Fibroblast of villous mesenchyme (primary cell): ENCODE data around the gene GIMAP7. TPM values are rescaled to one million over a fixed set of nuclear protein-coding genes. Genes with fewer than 3 reads are reported as not detected.
"Not testable (repeated sequence)": the region's sequence is repeated elsewhere in the genome, so short reads cannot be mapped to it uniquely, and the experiment has no call there.

Experiments
- DNase-seq: peaks from one replicate; pipeline ENCODE4 v3.0.0-alpha.2; 2010; ENCODE audit warnings: low read depth
- H3K4me3 ChIP-seq: 2 replicates; pipeline ENCODE4 v1.5.1; 2011; ENCODE audit warnings: low read depth, mild to moderate bottlenecking, low read length
- total RNA-seq: library from RNA; depleted of rRNA; stranded (reverse); fragments of >200 nt; gene quantifications from 2 replicates; pipeline ENCODE4 v1.2.3, GENCODE V29; 2012
- TF ChIP-seq, protein P1 (sequence below): IDR thresholded peaks from 2 replicates; pipeline ENCODE4 v1.5.1; 2012; ENCODE audit warnings: low read depth, mild to moderate bottlenecking, low read length; ENCODE audit not compliant: insufficient read depth

GIMAP7 gene
- total RNA-seq, 1 donor: not detected

DNA sequence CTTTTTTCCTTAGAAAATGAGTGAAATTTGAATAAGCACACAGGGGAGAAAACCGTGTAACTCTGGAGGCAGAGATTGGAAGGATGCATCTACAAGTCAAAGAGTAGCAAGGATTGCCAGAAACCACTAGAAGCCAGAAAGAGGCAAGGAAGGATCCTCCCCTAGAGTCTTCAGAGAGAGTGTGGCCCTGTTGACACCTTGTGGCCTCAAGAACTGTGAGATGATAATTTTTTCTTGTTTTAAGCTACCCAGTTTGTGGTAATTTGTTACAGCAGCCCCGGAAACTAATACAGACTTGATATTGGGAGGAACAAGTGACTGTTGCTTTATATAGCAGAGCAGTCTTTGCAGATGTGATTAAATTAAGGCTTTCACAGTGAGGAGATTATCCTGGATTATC lies 3.6 kb upstream of the GIMAP7 start:
- DNase-seq: no peak
- TF ChIP-seq, protein P1, sequence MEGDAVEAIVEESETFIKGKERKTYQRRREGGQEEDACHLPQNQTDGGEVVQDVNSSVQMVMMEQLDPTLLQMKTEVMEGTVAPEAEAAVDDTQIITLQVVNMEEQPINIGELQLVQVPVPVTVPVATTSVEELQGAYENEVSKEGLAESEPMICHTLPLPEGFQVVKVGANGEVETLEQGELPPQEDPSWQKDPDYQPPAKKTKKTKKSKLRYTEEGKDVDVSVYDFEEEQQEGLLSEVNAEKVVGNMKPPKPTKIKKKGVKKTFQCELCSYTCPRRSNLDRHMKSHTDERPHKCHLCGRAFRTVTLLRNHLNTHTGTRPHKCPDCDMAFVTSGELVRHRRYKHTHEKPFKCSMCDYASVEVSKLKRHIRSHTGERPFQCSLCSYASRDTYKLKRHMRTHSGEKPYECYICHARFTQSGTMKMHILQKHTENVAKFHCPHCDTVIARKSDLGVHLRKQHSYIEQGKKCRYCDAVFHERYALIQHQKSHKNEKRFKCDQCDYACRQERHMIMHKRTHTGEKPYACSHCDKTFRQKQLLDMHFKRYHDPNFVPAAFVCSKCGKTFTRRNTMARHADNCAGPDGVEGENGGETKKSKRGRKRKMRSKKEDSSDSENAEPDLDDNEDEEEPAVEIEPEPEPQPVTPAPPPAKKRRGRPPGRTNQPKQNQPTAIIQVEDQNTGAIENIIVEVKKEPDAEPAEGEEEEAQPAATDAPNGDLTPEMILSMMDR: no peak
- no peak overlapping the region for H3K4me3 ChIP-seq

DNA sequence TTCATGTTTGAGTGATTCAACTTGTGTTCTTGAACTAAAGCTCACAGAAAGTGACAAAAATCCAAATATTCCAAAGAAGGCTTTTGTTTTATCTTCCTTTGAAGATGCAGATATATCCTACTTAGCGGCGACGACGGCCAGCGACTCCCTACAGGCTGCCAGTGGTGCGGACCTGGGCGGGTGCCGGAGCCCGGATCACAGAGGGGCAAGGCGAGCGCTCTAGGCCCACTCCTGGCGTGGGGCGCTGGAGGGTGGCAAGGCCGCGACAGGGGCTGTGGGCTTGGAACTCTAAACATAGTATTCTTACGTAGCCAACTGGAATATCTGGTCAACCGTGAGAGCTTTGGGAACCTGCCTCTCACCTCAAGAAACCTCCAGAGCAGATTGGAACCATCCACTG lies 914 bp upstream of the GIMAP7 start:
- H3K4me3 ChIP-seq: no peak overlapping the region
- TF ChIP-seq, protein P1: no peak
- no peak for DNase-seq

DNA sequence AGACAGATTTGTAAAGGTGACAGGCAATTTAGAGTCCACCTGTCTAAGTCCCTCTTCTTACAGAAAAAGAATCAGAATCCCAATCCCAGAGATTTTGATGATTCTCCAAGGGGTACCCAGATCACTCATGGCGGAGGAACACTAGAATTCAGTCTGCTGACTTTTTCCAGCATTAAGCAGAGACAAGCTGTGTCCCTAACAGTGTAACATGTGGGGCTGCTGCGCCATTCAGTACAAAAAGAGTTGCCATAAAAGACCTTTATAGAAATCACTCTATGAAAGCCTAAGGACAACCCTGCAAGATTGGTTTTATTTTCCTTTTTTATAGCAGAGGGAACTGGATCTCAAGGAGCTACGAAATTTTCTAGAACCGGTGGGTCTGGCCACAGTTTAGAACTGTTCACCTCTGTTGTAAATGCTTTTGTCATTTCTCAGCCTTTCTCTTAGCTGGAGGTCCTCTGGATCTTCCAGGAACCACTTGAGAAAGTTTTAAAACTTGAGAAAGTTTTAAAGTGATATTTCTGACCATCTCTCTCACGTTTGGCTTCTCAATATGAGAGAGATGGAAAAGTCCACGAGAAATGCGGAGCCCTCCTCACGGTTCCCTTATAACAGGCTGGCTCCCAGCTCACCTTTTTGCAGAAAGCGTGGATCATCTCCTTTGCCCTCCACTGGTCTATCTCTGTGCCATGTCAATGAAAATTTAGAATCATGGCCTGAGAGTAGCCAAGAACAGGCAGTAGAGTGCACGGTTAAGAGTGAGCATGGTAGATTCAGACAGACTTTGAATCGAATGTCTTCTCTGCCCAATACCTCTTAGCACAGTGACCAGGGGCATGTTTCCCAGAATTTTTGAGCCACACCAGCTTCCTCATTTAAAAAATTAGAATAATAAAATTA lies 826 bp downstream of the GIMAP7 start:
- no peak for DNase-seq
- H3K4me3 ChIP-seq: no peak overlapping the region
- TF ChIP-seq, protein P1: no peak

DNA sequence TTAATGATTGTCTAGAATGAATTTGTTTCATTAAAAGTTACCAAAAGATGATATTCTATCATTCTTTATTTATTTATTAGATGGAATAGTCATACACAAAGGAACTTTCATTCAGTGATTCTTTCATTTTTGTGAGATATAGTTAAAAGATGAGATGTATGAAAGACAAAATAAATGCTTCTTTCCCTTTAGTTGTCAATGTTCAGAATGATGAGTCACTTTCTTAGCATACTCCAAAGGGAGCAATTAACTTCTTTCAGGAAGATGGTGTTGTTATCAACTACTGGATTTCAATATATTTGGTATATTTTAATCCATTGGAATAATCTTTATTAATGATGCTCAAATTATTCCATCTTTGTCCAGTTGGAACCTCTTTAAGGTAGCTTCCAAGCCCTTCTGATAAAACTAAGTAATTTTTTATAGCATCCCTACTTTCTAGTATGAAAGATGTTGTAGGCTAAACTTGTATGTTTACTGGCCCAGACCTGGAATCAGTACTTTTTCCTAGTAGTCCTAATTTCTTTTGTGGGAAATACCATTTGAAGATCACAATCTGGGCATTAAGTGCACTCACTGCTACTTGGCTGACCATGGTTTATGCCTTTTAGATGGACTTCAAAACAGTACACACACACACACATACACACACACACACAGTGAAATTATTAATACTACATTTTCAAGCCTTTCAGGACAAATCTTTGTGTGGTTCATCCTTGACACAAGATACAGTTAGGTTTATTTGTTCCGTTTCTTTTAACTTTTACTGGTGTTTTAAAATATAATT lies 2.5 kb downstream of the GIMAP7 start:
- no peak overlapping the region for H3K4me3 ChIP-seq
- TF ChIP-seq, protein P1: no peak
- no peak for DNase-seq

DNA sequence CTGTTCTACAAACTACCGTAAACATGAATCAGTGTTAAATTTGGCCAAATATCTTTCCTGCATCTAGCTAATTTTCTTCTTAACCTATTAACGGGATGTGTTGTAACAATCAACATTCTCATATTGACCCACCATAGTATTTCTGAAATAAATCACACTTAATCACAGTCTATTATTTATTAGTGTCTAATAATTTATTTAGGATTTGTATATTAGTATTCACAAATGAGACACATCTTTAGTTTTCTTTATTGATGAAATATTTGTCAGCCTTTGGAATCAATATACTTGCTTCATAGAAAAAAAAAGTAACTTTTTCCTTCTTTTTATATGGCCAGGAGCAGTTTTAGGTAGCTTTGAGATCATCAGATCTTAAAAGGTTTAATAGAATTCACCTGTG lies 4.6 kb downstream of the GIMAP7 start:
- TF ChIP-seq, protein P1: no peak

DNA sequence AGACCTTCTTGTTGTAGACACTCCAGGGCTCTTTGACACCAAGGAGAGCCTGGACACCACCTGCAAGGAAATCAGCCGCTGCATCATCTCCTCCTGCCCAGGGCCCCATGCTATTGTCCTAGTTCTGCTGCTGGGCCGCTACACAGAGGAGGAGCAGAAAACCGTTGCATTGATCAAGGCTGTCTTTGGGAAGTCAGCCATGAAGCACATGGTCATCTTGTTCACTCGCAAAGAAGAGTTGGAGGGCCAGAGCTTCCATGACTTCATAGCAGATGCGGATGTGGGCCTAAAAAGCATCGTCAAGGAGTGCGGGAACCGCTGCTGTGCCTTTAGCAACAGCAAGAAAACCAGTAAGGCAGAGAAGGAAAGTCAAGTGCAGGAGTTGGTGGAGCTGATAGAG lies 5.5 kb downstream of the GIMAP7 start:
- no peak overlapping the region for H3K4me3 ChIP-seq
- no peak for DNase-seq
- TF ChIP-seq, protein P1: no peak

More for the DNA sequence above, 4.6 kb downstream of the GIMAP7 start:
- no peak for DNase-seq
- H3K4me3 ChIP-seq: no peak overlapping the region

DNA sequence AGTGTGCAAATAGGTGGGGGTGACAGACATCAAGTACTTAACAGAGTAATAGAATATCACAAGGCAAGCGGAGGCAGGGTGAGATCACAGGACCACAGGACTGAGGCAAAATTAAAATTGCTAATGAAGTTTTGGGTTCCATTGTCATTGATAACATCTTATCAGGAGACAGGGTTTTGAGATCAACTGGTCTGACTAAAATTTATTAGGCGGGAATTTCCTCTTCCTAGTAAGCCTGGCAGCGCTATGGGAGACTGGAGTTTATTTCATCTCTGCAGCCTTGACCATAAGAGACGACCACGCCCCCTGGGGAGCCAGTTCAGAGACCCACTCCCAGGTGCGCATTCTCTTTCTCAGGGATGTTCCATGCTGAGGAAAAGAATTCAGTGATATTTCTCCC lies 8.3 kb downstream of the GIMAP7 start:
- H3K4me3 ChIP-seq, DNase-seq: not testable (repeated sequence)
